ENCODE data around the gene TNNI2.
"Not testable (repeated sequence)": the region's sequence is repeated elsewhere in the genome, so short reads cannot be mapped to it uniquely, and the experiment has no call there.

TNNI2 gene

DNA sequence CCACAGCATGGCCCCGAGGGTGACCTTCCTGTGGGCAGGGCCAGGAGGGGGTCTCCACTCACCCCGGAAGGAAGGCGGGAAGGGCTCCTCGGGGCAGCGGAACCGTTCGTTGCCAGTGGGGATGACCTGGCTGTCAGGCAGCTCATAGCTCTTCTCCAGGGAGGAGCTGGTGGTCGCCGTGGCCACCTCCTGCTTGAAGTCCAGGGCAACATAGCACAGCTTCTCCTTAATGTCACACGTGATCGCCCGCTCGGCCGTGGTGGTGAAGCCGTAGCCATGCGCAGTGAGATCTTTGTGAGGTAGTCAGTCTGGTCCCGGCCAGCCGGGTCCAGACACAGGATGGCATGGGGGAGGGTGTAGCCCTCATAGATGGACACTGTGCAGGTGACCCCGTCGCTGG lies 35.5 kb upstream of the TNNI2 start:
- H3K79me2 ChIP-seq (ENCODE audit: insufficient read depth, low read length): no peaks in the 10 kb centered on the region
- ATAC-seq (ENCODE audit: insufficient read depth, low read depth) (no peak), DNase-seq (no peak)
- H4K20me1 ChIP-seq (ENCODE audit: insufficient read depth, low read length): no peaks in the 10 kb centered on the region
- no peaks in the 10 kb centered on the region for H3K27me3 ChIP-seq (ENCODE audit: insufficient read depth, low read length, poor library complexity)
- no peak overlapping the region for H3K9ac ChIP-seq (ENCODE audit: low read depth, low read length)
- no peaks in the 10 kb centered on the region for H3K4me1 ChIP-seq (ENCODE audit: insufficient read depth, low read length)
- no peaks in the 10 kb centered on the region for H3K9me3 ChIP-seq (ENCODE audit: insufficient read depth, low read length, severe bottlenecking)
- no peak overlapping the region for H3K4me2 ChIP-seq (ENCODE audit: insufficient read depth, low read length)
- no peaks in the 10 kb centered on the region for H3K36me3 ChIP-seq (ENCODE audit: insufficient read depth, low read length)
- H2AFZ ChIP-seq (ENCODE audit: low read depth, low read length): no peak overlapping the region
- H3K4me3 ChIP-seq (ENCODE audit: low read depth in 1 of 2, low read length in 2 of 2): no peak overlapping the region
- no peak overlapping the region for H3K27ac ChIP-seq (ENCODE audit: low read length)
- TF ChIP-seq CTCF (IDR thresholded peaks at IDR 0.05; ENCODE audit: borderline replicate concordance, extremely low read depth, low read length, poor library complexity, severe bottlenecking) (no peak), EZH2 (IDR thresholded peaks at IDR 0.05; ENCODE audit: borderline replicate concordance, low read depth, low read length, severe bottlenecking) (no peak)

- H3K4me1 ChIP-seq (ENCODE audit: insufficient read depth, low read length); H3K36me3 ChIP-seq (ENCODE audit: insufficient read depth, low read length); H3K27ac ChIP-seq (ENCODE audit: low read length); H3K79me2 ChIP-seq (ENCODE audit: insufficient read depth, low read length); H3K4me3 ChIP-seq (ENCODE audit: low read depth in 1 of 2, low read length in 2 of 2); H3K4me2 ChIP-seq (ENCODE audit: insufficient read depth, low read length); H3K9ac ChIP-seq (ENCODE audit: low read depth, low read length); H3K9me3 ChIP-seq (ENCODE audit: insufficient read depth, low read length, severe bottlenecking); ATAC-seq (ENCODE audit: insufficient read depth, low read depth); DNase-seq; H2AFZ ChIP-seq (ENCODE audit: low read depth, low read length); H3K27me3 ChIP-seq (ENCODE audit: insufficient read depth, low read length, poor library complexity); H4K20me1 ChIP-seq (ENCODE audit: insufficient read depth, low read length): not testable (repeated sequence)
Measured at GRCh38 chr11:1803835-1804519, 34.8 kb upstream of the TNNI2 start.

GRCh38 chr11:1805525-1805924 lies 33.3 kb upstream of the TNNI2 start:
- H2AFZ ChIP-seq (ENCODE audit: low read depth, low read length): no peak overlapping the region

More at GRCh38 chr11:1805525-1805924, 33.3 kb upstream of the TNNI2 start:
- no peak overlapping the region for H3K4me3 ChIP-seq (ENCODE audit: low read depth in 1 of 2, low read length in 2 of 2)
- H3K4me2 ChIP-seq (ENCODE audit: insufficient read depth, low read length): no peak overlapping the region
- H3K9ac ChIP-seq (ENCODE audit: low read depth, low read length): no peak overlapping the region
- ATAC-seq (ENCODE audit: insufficient read depth, low read depth) (no peak), DNase-seq (no peak)
- no peaks in the 10 kb centered on the region for H4K20me1 ChIP-seq (ENCODE audit: insufficient read depth, low read length)
- no peak for TF ChIP-seq CTCF (IDR thresholded peaks at IDR 0.05; ENCODE audit: borderline replicate concordance, extremely low read depth, low read length, poor library complexity, severe bottlenecking)
- TF ChIP-seq EZH2 (IDR thresholded peaks at IDR 0.05; ENCODE audit: borderline replicate concordance, low read depth, low read length, severe bottlenecking): no peak
- H3K36me3 ChIP-seq (ENCODE audit: insufficient read depth, low read length): no peaks in the 10 kb centered on the region
- no peaks in the 10 kb centered on the region for H3K27me3 ChIP-seq (ENCODE audit: insufficient read depth, low read length, poor library complexity)
- no peaks in the 10 kb centered on the region for H3K79me2 ChIP-seq (ENCODE audit: insufficient read depth, low read length)
- no peaks in the 10 kb centered on the region for H3K9me3 ChIP-seq (ENCODE audit: insufficient read depth, low read length, severe bottlenecking)
- no peaks in the 10 kb centered on the region for H3K4me1 ChIP-seq (ENCODE audit: insufficient read depth, low read length)
- no peak overlapping the region for H3K27ac ChIP-seq (ENCODE audit: low read length)

All from DND-41 (cell line).